Suppressor macrophage treated with lipopolysaccharide for 1 hour (primary cell): Measurements from ENCODE around the gene BICC1.

Experiments
- DNase-seq, 3 donors: peaks; one replicate each; pipeline ENCODE4 v3.0.0-alpha.2; 2020 to 2022

Gene BICC1, protein sequence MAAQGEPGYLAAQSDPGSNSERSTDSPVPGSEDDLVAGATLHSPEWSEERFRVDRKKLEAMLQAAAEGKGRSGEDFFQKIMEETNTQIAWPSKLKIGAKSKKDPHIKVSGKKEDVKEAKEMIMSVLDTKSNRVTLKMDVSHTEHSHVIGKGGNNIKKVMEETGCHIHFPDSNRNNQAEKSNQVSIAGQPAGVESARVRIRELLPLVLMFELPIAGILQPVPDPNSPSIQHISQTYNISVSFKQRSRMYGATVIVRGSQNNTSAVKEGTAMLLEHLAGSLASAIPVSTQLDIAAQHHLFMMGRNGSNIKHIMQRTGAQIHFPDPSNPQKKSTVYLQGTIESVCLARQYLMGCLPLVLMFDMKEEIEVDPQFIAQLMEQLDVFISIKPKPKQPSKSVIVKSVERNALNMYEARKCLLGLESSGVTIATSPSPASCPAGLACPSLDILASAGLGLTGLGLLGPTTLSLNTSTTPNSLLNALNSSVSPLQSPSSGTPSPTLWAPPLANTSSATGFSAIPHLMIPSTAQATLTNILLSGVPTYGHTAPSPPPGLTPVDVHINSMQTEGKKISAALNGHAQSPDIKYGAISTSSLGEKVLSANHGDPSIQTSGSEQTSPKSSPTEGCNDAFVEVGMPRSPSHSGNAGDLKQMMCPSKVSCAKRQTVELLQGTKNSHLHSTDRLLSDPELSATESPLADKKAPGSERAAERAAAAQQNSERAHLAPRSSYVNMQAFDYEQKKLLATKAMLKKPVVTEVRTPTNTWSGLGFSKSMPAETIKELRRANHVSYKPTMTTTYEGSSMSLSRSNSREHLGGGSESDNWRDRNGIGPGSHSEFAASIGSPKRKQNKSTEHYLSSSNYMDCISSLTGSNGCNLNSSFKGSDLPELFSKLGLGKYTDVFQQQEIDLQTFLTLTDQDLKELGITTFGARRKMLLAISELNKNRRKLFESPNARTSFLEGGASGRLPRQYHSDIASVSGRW

GRCh38 chr10:58512491-58513187 is at the start of gene BICC1:
TSS of gene BICC1 (plus strand) at chr10:58512872. CDS start at chr10:58513144, 272 bp downstream.
- peak in 2 of 3 donors; percentile 18 to 39 for DNase-seq

DNA sequence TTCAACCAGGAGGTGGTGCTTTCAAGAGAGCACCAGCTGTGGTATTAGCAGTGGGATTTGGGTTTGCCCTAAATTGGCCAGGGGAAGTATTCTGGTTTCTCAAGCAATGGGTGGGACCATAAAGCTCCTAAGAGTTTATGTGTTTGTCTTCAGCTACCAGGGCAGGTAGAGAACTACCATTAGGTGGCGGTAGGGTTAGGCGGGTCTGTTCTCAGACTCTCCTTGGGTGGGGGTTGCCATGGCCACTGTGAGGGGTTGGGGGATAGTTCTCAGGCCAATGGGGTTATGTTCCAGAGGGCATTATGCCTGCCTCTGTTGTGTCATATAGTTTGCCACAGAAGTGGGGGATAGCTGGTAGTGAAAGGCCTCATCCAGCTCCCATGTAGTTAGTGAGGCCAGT is 47.7 kb upstream of the BICC1 start:
- no peak for DNase-seq

GRCh38 chr10:58465629-58466028 is 47.0 kb upstream of the BICC1 start:
- peak in 1 of 3 donors; percentile 1 for DNase-seq

DNA sequence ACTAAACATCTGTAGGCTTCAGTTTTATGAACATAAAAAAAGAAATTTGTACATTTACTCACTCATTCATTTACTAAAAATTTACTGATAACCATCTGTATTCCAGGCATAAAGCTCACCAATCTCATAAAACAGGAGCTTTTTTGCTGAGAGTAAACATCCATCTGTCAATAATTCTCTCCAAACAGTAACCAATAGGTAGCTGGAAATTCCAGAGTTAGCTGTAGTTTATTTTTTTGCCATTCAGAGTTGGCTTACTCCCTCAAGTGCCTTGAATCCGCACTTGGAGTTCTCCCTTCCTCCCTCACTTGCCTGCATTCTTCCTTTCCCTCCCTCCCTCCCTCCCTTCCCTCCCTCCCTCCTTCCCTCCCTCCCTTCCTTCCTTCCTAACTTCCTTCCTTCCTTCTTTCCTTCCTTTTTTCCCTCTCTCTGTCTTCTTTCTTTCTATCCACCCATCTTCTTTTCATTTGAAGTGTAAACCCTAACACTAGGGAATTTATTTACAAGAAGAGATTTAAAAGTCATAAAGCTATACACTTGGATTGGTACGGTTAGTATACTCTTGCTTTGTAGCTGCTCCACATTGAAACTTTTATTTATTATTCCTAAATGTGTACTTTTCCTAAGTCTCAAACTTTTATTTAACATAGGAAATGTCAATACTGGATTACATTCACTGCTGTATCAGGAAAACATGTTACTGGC is 44.6 kb upstream of the BICC1 start:
- no peak for DNase-seq

DNA sequence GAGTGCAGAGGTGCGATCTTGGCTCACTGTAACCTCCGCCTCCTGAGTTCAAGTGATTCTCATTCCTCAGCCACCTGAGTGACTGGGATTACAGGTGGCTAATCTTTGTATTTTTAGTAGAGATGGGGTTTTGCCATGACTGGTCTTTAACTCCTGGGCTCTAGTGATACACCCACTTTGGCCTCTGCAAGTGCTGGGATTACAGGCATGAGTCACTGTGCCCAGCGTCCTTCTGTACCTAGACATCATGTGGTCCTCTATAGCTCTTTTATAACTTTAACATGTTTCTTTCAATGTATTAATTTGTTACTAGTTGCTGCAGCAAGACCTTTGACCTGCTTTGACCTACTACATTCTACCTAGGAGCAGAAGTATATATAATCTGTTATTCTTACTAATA is 38.7 kb upstream of the BICC1 start:
- no peak for DNase-seq

DNA sequence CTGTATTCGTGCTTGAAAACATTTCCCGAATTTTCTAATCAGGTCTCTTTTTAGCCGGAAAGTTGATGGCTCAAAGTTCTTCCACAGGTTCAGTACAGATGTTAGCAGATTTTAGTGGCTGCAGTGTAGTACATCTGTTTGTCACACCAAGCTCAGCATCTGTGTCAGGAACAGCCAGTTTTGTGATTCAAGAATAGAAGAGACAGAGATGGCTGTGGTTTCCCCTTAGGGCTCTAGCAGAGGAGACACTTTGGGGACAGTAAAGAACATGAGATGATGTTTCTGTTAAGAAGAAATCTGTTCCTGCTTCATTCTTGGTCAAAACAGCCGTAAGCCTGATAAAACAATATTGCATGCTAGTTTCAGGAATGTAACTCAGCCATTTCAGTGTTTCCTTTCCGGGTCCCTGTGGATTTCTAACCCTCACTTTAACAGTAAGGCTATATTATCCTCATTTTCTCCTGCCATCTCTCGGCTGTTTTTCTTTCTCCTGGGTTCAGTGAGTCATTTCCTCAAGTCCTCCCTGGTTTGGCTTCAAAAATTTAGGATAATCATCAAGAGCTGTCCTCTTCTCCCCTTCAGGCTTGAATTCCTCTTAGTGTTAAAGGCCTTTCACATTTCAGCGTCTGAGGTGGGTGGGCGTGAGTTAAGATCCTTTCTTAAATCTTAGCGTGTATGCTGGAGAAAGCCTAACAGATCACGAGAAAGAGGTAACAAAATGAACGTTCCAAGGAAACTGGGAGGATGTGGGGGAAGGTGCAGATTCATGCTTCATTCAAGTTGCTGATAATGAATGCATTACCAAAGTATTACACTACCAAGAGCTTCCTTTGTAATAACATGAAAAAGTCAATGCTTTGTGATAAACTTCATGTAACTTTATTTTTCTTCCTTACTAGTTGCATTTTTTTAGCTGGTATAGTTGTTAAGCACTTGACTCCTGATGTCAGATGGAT is 37.1 kb upstream of the BICC1 start:
- DNase-seq: no peak

DNA sequence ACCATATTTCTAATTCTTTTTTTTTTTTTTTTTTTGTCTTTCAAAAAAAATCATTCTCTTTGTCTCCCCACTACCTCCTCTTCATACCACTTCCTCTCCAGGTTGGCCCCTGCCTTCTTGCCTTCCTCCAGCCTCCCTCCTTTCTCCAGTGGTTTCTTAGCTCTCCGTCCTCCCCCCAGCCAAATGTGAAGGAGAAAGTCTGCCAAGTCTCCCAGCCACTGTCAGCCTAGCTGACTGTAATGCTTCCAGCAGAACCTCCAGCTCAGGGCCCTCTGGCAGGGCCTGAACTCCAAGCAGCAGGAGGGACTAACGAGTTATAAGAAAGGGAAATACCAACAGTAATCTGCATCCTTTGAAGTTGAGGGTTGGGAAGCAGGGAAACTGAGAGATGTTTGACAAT is 35.5 kb upstream of the BICC1 start:
- no peak for DNase-seq

- no peak for DNase-seq
Measured at GRCh38 chr10:58477902-58478301, 34.8 kb upstream of the BICC1 start.

DNA sequence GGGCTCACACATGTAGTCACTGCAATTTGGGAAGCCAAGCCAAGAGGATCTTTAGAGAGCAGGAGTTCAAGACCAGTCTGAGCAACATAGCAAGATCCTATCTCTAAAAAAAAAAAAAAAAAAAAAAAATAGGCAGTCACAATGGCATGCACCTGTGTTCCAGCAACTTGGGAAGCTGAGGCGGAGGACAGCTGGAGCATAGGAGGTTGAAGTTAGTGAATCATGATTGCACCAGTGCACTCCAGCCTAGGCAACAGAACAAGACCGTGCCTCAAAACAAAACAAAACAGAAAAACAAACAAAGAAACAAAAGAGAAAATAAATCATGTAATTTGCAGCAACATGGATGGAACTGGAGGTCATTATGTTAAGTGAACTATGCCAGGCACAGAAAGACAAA is 33.6 kb upstream of the BICC1 start:
- no peak for DNase-seq

GRCh38 chr10:58480321-58480720 is 32.4 kb upstream of the BICC1 start:
- DNase-seq: no peak

DNA sequence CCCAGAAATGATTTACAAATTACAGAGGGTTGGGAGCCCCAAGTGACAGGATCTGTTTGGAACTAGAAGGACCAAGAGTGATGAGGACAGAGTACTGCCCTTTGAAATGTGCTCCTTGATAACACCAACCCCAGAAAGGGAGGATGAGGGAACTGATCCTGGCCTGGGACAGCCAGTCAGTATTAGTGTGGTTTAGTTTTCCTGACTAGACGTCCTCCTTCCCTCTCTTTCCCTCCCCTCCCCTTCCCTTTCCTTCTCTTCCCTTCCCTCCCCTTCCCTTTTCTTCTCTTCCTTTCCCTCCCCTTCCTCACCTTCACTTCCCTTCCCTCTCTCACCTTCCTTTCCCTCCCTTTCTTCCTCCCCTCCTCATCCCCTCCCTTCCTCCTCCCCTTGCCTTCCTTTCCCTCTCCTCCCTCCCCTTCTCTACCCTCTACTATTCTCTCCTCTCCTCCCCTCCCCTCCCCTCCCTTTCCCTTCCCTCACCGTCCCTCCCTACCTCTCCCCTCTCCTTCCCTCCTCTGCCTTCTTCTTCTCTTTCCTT is 31.0 kb upstream of the BICC1 start:
- no peak for DNase-seq

DNA sequence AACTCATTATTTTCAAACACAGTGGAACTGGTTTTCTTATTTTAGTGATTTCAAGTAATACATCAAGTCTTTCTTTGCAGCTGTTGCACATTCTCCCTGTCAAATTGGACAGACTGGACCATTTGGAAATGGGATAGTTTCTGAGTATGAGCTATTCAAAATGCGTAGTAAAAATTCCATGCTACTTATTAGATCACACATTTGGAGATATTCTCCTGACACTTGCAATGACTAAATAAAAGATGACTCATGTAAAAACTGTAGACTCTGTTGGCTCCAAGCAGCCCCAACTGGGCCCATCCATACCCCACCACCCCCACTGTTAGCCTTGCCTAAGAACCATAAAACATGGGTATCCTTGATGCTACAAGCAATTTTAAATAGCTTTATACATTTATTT is 25.9 kb upstream of the BICC1 start:
- DNase-seq: no peak

- DNase-seq: no peak
Measured at GRCh38 chr10:58488921-58489320, 23.8 kb upstream of the BICC1 start.

DNA sequence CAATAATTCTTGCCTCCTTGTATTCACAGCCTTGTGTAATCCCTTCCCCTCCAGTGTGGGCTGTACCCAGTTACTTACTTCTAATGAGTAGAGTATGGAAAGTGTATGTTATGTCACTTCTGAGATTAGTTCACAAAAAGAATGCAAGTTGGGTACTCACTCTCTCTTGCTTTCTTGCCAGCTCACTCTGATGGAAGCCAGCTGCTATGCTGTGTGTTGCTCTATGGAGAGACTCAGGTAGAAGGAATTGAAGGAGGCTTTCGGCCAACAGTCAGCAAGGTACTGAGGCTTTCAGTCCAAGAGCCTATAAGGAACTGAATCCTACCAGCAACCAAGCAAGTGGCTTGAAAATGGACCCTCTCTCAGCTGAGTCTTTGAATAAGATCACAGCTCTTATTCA is 9.7 kb upstream of the BICC1 start:
- no peak for DNase-seq

GRCh38 chr10:58508316-58508715 is 4.4 kb upstream of the BICC1 start:
- DNase-seq: no peak

DNA sequence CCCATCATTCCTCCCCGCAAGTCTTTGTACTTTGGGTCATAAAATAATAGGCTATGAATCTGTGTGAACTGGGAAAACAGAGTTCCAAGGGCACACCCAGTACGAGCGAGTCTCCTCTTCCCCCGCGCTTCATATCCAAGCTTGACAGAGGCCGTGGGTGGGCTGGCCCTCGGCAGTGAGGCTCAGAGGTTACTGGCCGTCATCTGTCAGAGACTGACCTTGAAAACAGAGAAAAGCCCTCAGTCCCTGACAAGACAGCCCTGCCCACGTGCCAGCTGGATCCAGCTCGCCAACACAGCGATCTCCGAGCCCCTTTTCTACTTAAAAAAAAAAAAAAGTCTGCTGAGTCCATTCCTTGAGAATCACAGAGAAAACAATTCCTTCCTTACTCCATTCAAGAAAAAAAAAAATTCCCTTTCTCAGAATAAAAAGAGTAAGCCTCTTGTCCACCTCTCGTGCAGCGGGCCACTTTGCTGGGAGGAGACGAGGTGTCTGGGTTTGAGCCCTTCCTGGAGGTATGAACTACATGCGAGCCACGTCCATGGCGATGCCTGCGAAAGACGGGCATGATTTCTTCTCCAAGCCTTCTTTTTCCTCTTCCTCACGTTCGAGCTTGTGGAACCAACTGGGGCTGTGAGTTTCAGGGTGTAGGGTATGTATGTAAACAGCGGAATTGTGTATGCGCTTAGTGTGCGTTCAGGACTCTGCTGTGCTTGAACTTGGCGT is 744 bp upstream of the BICC1 start:
- DNase-seq: no peak

GRCh38 chr10:58513188-58514110 is 777 bp downstream of the BICC1 start:
- DNase-seq: peak; percentile 13 to 35 (median 18)

DNA sequence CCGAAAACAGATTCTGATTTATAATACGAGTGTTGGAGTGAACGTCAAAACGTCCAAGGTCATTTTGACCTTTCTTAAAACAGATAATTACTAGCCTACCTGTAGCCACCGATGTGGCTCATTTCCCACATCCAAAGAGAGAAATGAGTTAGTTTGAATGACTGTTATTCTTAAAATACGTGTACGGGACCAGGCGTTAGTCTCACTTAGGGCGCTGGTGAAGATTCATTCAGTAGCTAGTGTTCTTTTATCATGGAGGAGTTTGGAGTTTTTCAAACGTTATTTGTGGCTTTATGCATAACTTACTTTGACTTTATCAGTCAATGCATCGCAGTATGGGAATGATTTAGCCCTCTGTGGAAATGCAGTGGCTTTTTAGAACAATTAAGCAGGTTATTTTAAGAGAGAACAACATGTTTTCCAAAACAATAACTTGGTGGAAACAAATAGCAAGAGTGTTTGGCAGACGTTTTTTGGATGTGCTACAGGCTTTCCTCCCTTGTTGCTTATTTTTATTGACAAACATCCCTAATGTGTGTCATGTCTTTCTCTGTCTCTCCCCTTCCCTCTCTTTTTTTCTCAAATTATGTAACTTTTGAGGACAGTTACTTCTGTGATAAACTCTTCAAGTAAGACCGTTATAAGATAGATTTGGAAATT is 1.6 kb downstream of the BICC1 start:
- no peak for DNase-seq
